Measurements from ENCODE around the gene TIMM17B.

TIMM17B gene

GRCh38 chrX:48848847-48849246 is 48.7 kb downstream of the TIMM17B start:
- H3K4me3 ChIP-seq (ENCODE audit: low read depth, low read length) = no peak overlapping the region
- DNase-seq (ENCODE audit: low read depth) = no peak
- TF ChIP-seq CTCF (IDR thresholded peaks at IDR 0.05; ENCODE audit: low read depth, low read length, missing control alignments) = no peak

All from GM12864 (cell line).